HEK293 (cell line): ENCODE results near the gene CREBRF.

Experiments used
- EGR2 ChIP-seq: fragments of 450-650 bp; formaldehyde crosslinking; IDR thresholded peaks from 2 replicates; pipeline ENCODE4 v1.5.1; 2016; ENCODE audit warnings: low read depth, missing biosample characterization, missing genetic modification characterization
- IKZF3 ChIP-seq: fragments of 450-650 bp; IDR thresholded peaks from 2 replicates; pipeline ENCODE4 v1.5.0; 2018; ENCODE audit warnings: missing biosample characterization, mild to moderate bottlenecking, missing genetic modification characterization, moderate library complexity
- KLF10 ChIP-seq: fragments of 450-650 bp; IDR thresholded peaks from 2 replicates; pipeline ENCODE4 v1.5.1; 2018; ENCODE audit warnings: missing biosample characterization, mild to moderate bottlenecking, missing genetic modification characterization
- SCRT2 ChIP-seq: fragments of 450-650 bp; formaldehyde crosslinking; IDR thresholded peaks from 2 replicates; pipeline ENCODE4 v1.5.1; 2016; ENCODE audit warnings: missing biosample characterization, missing genetic modification characterization
- TRIM28 ChIP-seq: IDR thresholded peaks from 2 replicates; pipeline ENCODE4 v1.6.1; 2011; ENCODE audit warnings: low read length, control low read depth, borderline replicate concordance
- ZBTB21 ChIP-seq: fragments of 450-650 bp; formaldehyde crosslinking; IDR thresholded peaks from 2 replicates; pipeline ENCODE4 v1.5.1; 2017; ENCODE audit warnings: missing biosample characterization, missing genetic modification characterization
- ZNF132 ChIP-seq: fragments of 450-650 bp; formaldehyde crosslinking; IDR thresholded peaks from 2 replicates; pipeline ENCODE4 v1.5.1; 2017; ENCODE audit warnings: missing biosample characterization, missing genetic modification characterization, borderline replicate concordance
- ZNF169 ChIP-seq: fragments of 450-650 bp; formaldehyde crosslinking; IDR thresholded peaks from 2 replicates; pipeline ENCODE4 v1.5.1; 2016; ENCODE audit warnings: missing biosample characterization, missing genetic modification characterization
- ZNF174 ChIP-seq: fragments of 450-650 bp; formaldehyde crosslinking; IDR thresholded peaks from 2 replicates; pipeline ENCODE4 v1.5.0; 2017; ENCODE audit warnings: missing biosample characterization, mild to moderate bottlenecking, missing genetic modification characterization
- ZNF211 ChIP-seq: fragments of 450-650 bp; formaldehyde crosslinking; IDR thresholded peaks from 2 replicates; pipeline ENCODE4 v1.5.1; 2016; ENCODE audit warnings: low read depth, missing biosample characterization, missing genetic modification characterization
- ZNF266 ChIP-seq: fragments of 450-650 bp; formaldehyde crosslinking; IDR thresholded peaks from 2 replicates; pipeline ENCODE4 v1.5.1; 2016; ENCODE audit warnings: missing biosample characterization, missing genetic modification characterization, low read depth
- ZNF394 ChIP-seq: fragments of 450-650 bp; formaldehyde crosslinking; IDR thresholded peaks from 2 replicates; pipeline ENCODE4 v1.5.1; 2016; ENCODE audit warnings: missing biosample characterization, missing genetic modification characterization, mild to moderate bottlenecking, moderate library complexity, borderline replicate concordance
- ZNF48 ChIP-seq: fragments of 450-650 bp; formaldehyde crosslinking; IDR thresholded peaks from 2 replicates; pipeline ENCODE4 v1.5.1; 2016; ENCODE audit warnings: missing biosample characterization, missing genetic modification characterization
- ZNF501 ChIP-seq: fragments of 450-650 bp; formaldehyde crosslinking; IDR thresholded peaks from 2 replicates; pipeline ENCODE4 v1.5.1; 2016; ENCODE audit warnings: missing biosample characterization, missing genetic modification characterization
- ZNF521 ChIP-seq: fragments of 450-650 bp; formaldehyde crosslinking; IDR thresholded peaks from 2 replicates; pipeline ENCODE4 v1.5.1; 2017; ENCODE audit warnings: missing biosample characterization, mild to moderate bottlenecking, missing genetic modification characterization
- ZNF585B ChIP-seq: fragments of 450-650 bp; formaldehyde crosslinking; IDR thresholded peaks from 2 replicates; pipeline ENCODE4 v1.5.1; 2016; ENCODE audit warnings: missing biosample characterization, missing genetic modification characterization
- ZNF843 ChIP-seq: fragments of 450-650 bp; formaldehyde crosslinking; IDR thresholded peaks from 2 replicates; pipeline ENCODE4 v1.5.1; 2016; ENCODE audit warnings: missing biosample characterization, missing genetic modification characterization
- TF ChIP-seq, protein P1 (sequence below): fragments of 450-650 bp; formaldehyde crosslinking; IDR thresholded peaks from 2 replicates; pipeline ENCODE4 v1.5.1; 2017; ENCODE audit warnings: missing biosample characterization, missing genetic modification characterization
- TF ChIP-seq, protein P2 (sequence below): fragments of 450-650 bp; IDR thresholded peaks from 2 replicates; pipeline ENCODE4 v1.5.1; 2018; ENCODE audit warnings: missing biosample characterization, missing genetic modification characterization
- TF ChIP-seq, protein P3 (sequence below): fragments of 450-650 bp; formaldehyde crosslinking; IDR thresholded peaks from 2 replicates; pipeline ENCODE4 v1.5.1; 2016; ENCODE audit warnings: missing biosample characterization, missing genetic modification characterization
- TF ChIP-seq, protein P4 (sequence below): fragments of 450-650 bp; formaldehyde crosslinking; IDR thresholded peaks from 2 replicates; pipeline ENCODE4 v1.5.1; 2016; ENCODE audit warnings: missing biosample characterization, missing genetic modification characterization, low read depth
- TF ChIP-seq, protein P5 (sequence below): fragments of 450-650 bp; formaldehyde crosslinking; IDR thresholded peaks from 2 replicates; pipeline ENCODE4 v1.5.0; 2017; ENCODE audit warnings: missing biosample characterization, missing genetic modification characterization, borderline replicate concordance
- TF ChIP-seq, protein P6 (sequence below): fragments of 450-650 bp; formaldehyde crosslinking; IDR thresholded peaks from 2 replicates; pipeline ENCODE4 v1.5.1; 2016; ENCODE audit warnings: missing biosample characterization, missing genetic modification characterization
- TF ChIP-seq, protein P7 (sequence below): fragments of 450-650 bp; formaldehyde crosslinking; optimal IDR thresholded peaks from 2 replicates; pipeline ENCODE3; 2016; ENCODE audit warnings: missing biosample characterization, mild to moderate bottlenecking, missing genetic modification characterization
- TF ChIP-seq, protein P8 (sequence below): fragments of 450-650 bp; formaldehyde crosslinking; IDR thresholded peaks from 2 replicates; pipeline ENCODE4 v1.5.1; 2016; ENCODE audit warnings: missing biosample characterization, missing genetic modification characterization

Gene CREBRF

DNA sequence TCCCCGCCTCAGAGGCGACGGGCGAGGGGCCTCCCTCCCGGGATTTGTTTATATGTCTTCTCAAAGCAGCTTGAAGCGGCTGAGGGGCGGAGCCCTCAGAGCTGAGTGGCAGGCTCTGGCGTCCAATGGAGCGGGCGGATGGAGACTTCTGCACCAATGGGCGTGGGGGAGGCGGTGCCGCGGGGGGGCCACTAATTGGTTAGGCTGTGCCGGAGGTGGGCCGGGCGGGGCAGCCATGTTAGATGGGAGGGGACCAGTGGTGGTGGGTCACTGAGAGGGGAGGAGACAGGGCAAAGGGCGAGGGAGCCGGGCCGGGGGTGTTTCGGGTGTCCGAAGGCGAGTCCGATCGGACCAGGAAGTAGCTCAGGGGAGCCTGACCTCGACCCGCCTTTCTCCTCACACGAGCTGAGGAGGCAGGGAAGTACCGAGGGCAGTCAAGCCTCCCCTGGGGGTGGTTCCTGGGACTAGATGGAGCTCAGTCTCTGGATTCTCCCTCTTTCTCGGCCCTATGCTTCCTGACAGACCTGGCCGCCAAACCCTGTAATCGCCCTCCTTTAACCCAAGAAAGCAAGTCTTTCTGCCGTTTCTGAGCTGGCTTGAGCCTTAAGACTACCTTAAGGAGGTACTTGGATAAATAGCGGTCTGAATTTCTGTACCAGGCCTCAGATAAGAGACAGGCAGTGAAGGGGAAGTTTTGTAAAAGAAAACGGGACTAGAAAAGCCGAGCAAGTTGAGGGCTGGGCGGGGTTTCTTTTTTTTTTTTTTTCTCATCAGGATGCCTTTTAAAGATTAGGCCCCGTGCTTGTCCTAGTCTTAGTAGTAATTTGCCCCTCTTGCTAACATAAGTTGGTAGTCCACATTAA, 1.1 kb downstream of the CREBRF start (continued):
- TF ChIP-seq, protein P1, sequence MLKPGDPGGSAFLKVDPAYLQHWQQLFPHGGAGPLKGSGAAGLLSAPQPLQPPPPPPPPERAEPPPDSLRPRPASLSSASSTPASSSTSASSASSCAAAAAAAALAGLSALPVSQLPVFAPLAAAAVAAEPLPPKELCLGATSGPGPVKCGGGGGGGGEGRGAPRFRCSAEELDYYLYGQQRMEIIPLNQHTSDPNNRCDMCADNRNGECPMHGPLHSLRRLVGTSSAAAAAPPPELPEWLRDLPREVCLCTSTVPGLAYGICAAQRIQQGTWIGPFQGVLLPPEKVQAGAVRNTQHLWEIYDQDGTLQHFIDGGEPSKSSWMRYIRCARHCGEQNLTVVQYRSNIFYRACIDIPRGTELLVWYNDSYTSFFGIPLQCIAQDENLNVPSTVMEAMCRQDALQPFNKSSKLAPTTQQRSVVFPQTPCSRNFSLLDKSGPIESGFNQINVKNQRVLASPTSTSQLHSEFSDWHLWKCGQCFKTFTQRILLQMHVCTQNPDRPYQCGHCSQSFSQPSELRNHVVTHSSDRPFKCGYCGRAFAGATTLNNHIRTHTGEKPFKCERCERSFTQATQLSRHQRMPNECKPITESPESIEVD (tag by site-specific recombination), result no peak
- TF ChIP-seq, protein P2, sequence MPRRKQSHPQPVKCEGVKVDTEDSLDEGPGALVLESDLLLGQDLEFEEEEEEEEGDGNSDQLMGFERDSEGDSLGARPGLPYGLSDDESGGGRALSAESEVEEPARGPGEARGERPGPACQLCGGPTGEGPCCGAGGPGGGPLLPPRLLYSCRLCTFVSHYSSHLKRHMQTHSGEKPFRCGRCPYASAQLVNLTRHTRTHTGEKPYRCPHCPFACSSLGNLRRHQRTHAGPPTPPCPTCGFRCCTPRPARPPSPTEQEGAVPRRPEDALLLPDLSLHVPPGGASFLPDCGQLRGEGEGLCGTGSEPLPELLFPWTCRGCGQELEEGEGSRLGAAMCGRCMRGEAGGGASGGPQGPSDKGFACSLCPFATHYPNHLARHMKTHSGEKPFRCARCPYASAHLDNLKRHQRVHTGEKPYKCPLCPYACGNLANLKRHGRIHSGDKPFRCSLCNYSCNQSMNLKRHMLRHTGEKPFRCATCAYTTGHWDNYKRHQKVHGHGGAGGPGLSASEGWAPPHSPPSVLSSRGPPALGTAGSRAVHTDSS, result no peak
- TF ChIP-seq ZNF585B (no peak), TRIM28 (no peak), ZNF394 (tag by site-specific recombination) (peak; percentile 44; the same call in 1 of the 2 replicates), IKZF3 (tag by site-specific recombination) (peak; percentile 95), ZNF48 (tag by site-specific recombination) (no peak), ZBTB21 (0 out of 2 replicates have a peak, but pooled peaks have one; percentile 20), ZNF501 (tag by site-specific recombination) (peak; percentile 25; the same call in 1 of the 2 replicates), KLF10 (tag by site-specific recombination) (peak; percentile 95), ZNF521 (no peak), ZNF169 (tag by site-specific recombination) (no peak), ZNF211 (no peak), EGR2 (peak; percentile 39; the same call in 1 of the 2 replicates), ZNF266 (tag by site-specific recombination) (no peak), ZNF843 (tag by site-specific recombination) (peak; percentile 53), SCRT2 (tag by site-specific recombination) (peak; percentile 14; the same call in 1 of the 2 replicates), ZNF174 (tag by site-specific recombination) (no peak), ZNF132 (tag by site-specific recombination) (no peak)
- TF ChIP-seq, protein P3, sequence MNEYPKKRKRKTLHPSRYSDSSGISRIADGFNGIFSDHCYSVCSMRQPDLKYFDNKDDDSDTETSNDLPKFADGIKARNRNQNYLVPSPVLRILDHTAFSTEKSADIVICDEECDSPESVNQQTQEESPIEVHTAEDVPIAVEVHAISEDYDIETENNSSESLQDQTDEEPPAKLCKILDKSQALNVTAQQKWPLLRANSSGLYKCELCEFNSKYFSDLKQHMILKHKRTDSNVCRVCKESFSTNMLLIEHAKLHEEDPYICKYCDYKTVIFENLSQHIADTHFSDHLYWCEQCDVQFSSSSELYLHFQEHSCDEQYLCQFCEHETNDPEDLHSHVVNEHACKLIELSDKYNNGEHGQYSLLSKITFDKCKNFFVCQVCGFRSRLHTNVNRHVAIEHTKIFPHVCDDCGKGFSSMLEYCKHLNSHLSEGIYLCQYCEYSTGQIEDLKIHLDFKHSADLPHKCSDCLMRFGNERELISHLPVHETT (tag by site-specific recombination), result 0 out of 2 replicates have a peak, but pooled peaks have one; percentile 74
- TF ChIP-seq, protein P4, sequence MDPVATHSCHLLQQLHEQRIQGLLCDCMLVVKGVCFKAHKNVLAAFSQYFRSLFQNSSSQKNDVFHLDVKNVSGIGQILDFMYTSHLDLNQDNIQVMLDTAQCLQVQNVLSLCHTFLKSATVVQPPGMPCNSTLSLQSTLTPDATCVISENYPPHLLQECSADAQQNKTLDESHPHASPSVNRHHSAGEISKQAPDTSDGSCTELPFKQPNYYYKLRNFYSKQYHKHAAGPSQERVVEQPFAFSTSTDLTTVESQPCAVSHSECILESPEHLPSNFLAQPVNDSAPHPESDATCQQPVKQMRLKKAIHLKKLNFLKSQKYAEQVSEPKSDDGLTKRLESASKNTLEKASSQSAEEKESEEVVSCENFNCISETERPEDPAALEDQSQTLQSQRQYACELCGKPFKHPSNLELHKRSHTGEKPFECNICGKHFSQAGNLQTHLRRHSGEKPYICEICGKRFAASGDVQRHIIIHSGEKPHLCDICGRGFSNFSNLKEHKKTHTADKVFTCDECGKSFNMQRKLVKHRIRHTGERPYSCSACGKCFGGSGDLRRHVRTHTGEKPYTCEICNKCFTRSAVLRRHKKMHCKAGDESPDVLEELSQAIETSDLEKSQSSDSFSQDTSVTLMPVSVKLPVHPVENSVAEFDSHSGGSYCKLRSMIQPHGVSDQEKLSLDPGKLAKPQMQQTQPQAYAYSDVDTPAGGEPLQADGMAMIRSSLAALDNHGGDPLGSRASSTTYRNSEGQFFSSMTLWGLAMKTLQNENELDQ (tag by site-specific recombination), result no peak
- TF ChIP-seq, protein P5, sequence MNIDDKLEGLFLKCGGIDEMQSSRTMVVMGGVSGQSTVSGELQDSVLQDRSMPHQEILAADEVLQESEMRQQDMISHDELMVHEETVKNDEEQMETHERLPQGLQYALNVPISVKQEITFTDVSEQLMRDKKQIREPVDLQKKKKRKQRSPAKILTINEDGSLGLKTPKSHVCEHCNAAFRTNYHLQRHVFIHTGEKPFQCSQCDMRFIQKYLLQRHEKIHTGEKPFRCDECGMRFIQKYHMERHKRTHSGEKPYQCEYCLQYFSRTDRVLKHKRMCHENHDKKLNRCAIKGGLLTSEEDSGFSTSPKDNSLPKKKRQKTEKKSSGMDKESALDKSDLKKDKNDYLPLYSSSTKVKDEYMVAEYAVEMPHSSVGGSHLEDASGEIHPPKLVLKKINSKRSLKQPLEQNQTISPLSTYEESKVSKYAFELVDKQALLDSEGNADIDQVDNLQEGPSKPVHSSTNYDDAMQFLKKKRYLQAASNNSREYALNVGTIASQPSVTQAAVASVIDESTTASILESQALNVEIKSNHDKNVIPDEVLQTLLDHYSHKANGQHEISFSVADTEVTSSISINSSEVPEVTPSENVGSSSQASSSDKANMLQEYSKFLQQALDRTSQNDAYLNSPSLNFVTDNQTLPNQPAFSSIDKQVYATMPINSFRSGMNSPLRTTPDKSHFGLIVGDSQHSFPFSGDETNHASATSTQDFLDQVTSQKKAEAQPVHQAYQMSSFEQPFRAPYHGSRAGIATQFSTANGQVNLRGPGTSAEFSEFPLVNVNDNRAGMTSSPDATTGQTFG (tag by site-specific recombination), result no peak
- TF ChIP-seq, protein P6, sequence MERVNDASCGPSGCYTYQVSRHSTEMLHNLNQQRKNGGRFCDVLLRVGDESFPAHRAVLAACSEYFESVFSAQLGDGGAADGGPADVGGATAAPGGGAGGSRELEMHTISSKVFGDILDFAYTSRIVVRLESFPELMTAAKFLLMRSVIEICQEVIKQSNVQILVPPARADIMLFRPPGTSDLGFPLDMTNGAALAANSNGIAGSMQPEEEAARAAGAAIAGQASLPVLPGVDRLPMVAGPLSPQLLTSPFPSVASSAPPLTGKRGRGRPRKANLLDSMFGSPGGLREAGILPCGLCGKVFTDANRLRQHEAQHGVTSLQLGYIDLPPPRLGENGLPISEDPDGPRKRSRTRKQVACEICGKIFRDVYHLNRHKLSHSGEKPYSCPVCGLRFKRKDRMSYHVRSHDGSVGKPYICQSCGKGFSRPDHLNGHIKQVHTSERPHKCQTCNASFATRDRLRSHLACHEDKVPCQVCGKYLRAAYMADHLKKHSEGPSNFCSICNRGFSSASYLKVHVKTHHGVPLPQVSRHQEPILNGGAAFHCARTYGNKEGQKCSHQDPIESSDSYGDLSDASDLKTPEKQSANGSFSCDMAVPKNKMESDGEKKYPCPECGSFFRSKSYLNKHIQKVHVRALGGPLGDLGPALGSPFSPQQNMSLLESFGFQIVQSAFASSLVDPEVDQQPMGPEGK (tag by site-specific recombination), result peak; percentile 100
- TF ChIP-seq, protein P7, sequence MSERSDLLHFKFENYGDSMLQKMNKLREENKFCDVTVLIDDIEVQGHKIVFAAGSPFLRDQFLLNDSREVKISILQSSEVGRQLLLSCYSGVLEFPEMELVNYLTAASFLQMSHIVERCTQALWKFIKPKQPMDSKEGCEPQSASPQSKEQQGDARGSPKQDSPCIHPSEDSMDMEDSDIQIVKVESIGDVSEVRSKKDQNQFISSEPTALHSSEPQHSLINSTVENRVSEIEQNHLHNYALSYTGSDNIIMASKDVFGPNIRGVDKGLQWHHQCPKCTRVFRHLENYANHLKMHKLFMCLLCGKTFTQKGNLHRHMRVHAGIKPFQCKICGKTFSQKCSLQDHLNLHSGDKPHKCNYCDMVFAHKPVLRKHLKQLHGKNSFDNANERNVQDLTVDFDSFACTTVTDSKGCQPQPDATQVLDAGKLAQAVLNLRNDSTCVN, result peak; percentile 14
- TF ChIP-seq, protein P8, sequence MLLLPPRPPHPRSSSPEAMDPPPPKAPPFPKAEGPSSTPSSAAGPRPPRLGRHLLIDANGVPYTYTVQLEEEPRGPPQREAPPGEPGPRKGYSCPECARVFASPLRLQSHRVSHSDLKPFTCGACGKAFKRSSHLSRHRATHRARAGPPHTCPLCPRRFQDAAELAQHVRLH (tag by site-specific recombination), result no peak
